H1 (cell line): Measurements from ENCODE around the gene ALS2CL. TPM values are rescaled to one million over a fixed set of nuclear protein-coding genes. Genes with fewer than 3 reads are reported as not detected.

Experiments
- CTCF ChIA-PET: fragments of 300-600 bp; sonication (Branson Sonifier 250); formaldehyde crosslinking; loops from one replicate; lab custom pipeline; 2021; ENCODE audit not compliant: partially characterized antibody; lab: Charles Lee
- POLR2A ChIA-PET: fragments of 300-600 bp; sonication (Branson Sonifier 250); formaldehyde crosslinking; loops from one replicate; lab custom pipeline; 2021; ENCODE audit warnings: inconsistent platforms; ENCODE audit not compliant: partially characterized antibody; lab: Charles Lee
- DNase-seq, 2 experiments: peaks; one replicate each; pipeline versions ENCODE4 v3.0.0 to v3.0.0-alpha.2; 2010 to 2022; ENCODE audit warnings: low spot score in 2 of 2, low read depth in 1 of 2, mixed read lengths in 1 of 2
- FAIRE-seq: peaks from 2 replicates; lab custom pipeline; 2011; peaks lifted over from hg19 to GRCh38; lab: Jason Lieb, UNC
- H2AFZ ChIP-seq: 2 replicates; pipeline ENCODE4 v1.8.1; 2012; ENCODE audit warnings: low read length, inconsistent platforms
- H2AK5ac ChIP-seq: 2 replicates; pipeline ENCODE4 v1.6.1; 2013; ENCODE audit warnings: low read depth, low read length
- H2BK120ac ChIP-seq: replicated peaks from 2 replicates; pipeline ENCODE3; 2013; ENCODE audit warnings: low read depth, low read length, inconsistent platforms
- H2BK12ac ChIP-seq: 2 replicates; pipeline ENCODE4 v1.6.1; 2013; ENCODE audit warnings: low read depth, low read length
- H2BK15ac ChIP-seq: 2 replicates; pipeline ENCODE4 v1.6.1; 2013; ENCODE audit warnings: low read length
- H2BK20ac ChIP-seq: 2 replicates; pipeline ENCODE4 v1.6.1; 2013; ENCODE audit warnings: low read length
- H2BK5ac ChIP-seq: 2 replicates; pipeline ENCODE4 v1.6.1; 2013; ENCODE audit warnings: low read depth, low read length
- H3K14ac ChIP-seq: 2 replicates; pipeline ENCODE4 v1.6.1; 2013; ENCODE audit warnings: inconsistent platforms; ENCODE audit not compliant: insufficient read length
- H3K18ac ChIP-seq: 2 replicates; pipeline ENCODE4 v1.6.1; 2013; ENCODE audit warnings: low read length; ENCODE audit errors: extremely low read depth
- H3K23ac ChIP-seq: 2 replicates; pipeline ENCODE4 v1.6.1; 2013; ENCODE audit warnings: inconsistent platforms; ENCODE audit not compliant: insufficient read length
- H3K23me2 ChIP-seq: 2 replicates; pipeline ENCODE4 v1.6.1; 2013; ENCODE audit warnings: low read depth, low read length
- H3K27ac ChIP-seq: 2 replicates; pipeline ENCODE4 v1.6.1; 2011; ENCODE audit warnings: low read depth, low read length, inconsistent platforms
- H3K27me3 ChIP-seq, 4 experiments: replicated peaks in 1 of 4; 1 replicate in 1 of 4; 2 replicates in 3 of 4; pipeline versions ENCODE4 v1.6.1 to v1.8.1; 2011 to 2013; ENCODE audit warnings: low read length in 3 of 4, mild to moderate bottlenecking in 3 of 4, inconsistent platforms in 2 of 4, mixed read lengths in 2 of 4, moderate library complexity in 1 of 4; ENCODE audit not compliant: control insufficient read depth in 3 of 4, insufficient read depth in 3 of 4; ENCODE audit errors: extremely low read depth in 1 of 4
- H3K36me3 ChIP-seq, 4 experiments: 2 replicates each; pipeline versions ENCODE4 v1.6.1 to v1.8.1; 2011 to 2013; ENCODE audit warnings: mild to moderate bottlenecking in 4 of 4, low read length in 3 of 4, moderate library complexity in 2 of 4, control low read depth in 1 of 4, inconsistent platforms in 1 of 4; ENCODE audit not compliant: insufficient read depth in 4 of 4, control insufficient read depth in 2 of 4
- H3K4ac ChIP-seq: replicated peaks from 2 replicates; pipeline ENCODE3; 2013; ENCODE audit warnings: low read length, low read depth, mixed read lengths, inconsistent platforms; ENCODE audit not compliant: insufficient read length
- H3K4me1 ChIP-seq, 4 experiments: replicated peaks in 1 of 4; 1 replicate in 1 of 4; 2 replicates in 3 of 4; pipeline versions ENCODE4 v1.6.1 to v1.8.1; 2011 to 2013; ENCODE audit warnings: low read length in 3 of 4, inconsistent platforms in 2 of 4, mixed read lengths in 1 of 4; ENCODE audit not compliant: insufficient read depth in 4 of 4, control insufficient read depth in 3 of 4
- H3K4me2 ChIP-seq, 2 experiments: 2 replicates each; pipeline versions ENCODE4 v1.6.1 to v1.8.1; 2011 to 2013; ENCODE audit warnings: low read depth in 2 of 2, low read length in 2 of 2, control low read depth in 1 of 2, inconsistent platforms in 1 of 2, mild to moderate bottlenecking in 1 of 2; ENCODE audit not compliant: insufficient read depth in 1 of 2
- H3K4me3 ChIP-seq, 4 experiments: fragments of 200-600, 300-600 bp in 1 of 4; sonication (generic), shearing (Covaris generic), sonication (Bioruptor Twin) in 1 of 4; 2 replicates each; pipeline versions ENCODE4 v1.5.1 to v1.8.1; 2011 to 2016; ENCODE audit warnings: low read length in 4 of 4, low read depth in 3 of 4, control low read depth in 2 of 4, inconsistent platforms in 2 of 4, mild to moderate bottlenecking in 2 of 4, mixed read lengths in 1 of 4, moderate library complexity in 1 of 4; ENCODE audit not compliant: insufficient read depth in 2 of 4; ENCODE audit errors: extremely low read depth in 1 of 4
- H3K56ac ChIP-seq: replicated peaks from 2 replicates; pipeline ENCODE3; 2013; ENCODE audit warnings: low read depth, mild to moderate bottlenecking, mixed read lengths, low read length, inconsistent platforms; ENCODE audit not compliant: insufficient read length
- H3K79me1 ChIP-seq: 2 replicates; pipeline ENCODE4 v1.6.1; 2013; ENCODE audit warnings: low read depth, low read length, control low read depth
- H3K79me2 ChIP-seq, 2 experiments: 2 replicates each; pipeline versions ENCODE4 v1.6.1 to v1.8.1; 2012 to 2013; ENCODE audit warnings: low read length in 2 of 2, mild to moderate bottlenecking in 2 of 2, inconsistent platforms in 1 of 2; ENCODE audit not compliant: insufficient read depth in 2 of 2, control insufficient read depth in 1 of 2
- H3K9ac ChIP-seq, 4 experiments: replicated peaks in 1 of 4; 1 replicate in 1 of 4; 2 replicates in 3 of 4; pipeline versions ENCODE4 v1.6.1 to v1.8.1; 2011 to 2013; ENCODE audit warnings: low read depth in 3 of 4, low read length in 3 of 4, control low read depth in 2 of 4, mild to moderate bottlenecking in 2 of 4, moderate library complexity in 2 of 4, inconsistent platforms in 1 of 4; ENCODE audit errors: extremely low read depth in 1 of 4
- H3K9me3 ChIP-seq, 2 experiments: 2 replicates each; pipeline versions ENCODE4 v1.6.1 to v1.8.1; 2012 to 2013; ENCODE audit warnings: mild to moderate bottlenecking in 2 of 2, moderate library complexity in 2 of 2, control low read depth in 1 of 2, inconsistent platforms in 1 of 2, low read depth in 1 of 2, low read length in 1 of 2, mixed read lengths in 1 of 2; ENCODE audit not compliant: insufficient read depth in 2 of 2
- H4K20me1 ChIP-seq, 2 experiments: replicated peaks in 1 of 2; 2 replicates each; pipeline versions ENCODE3 to v1.8.1; 2011 to 2013; ENCODE audit warnings: inconsistent platforms in 2 of 2, low read length in 2 of 2, mild to moderate bottlenecking in 1 of 2; ENCODE audit not compliant: insufficient read depth in 2 of 2, control insufficient read depth in 1 of 2
- H4K5ac ChIP-seq: 2 replicates; pipeline ENCODE4 v1.6.1; 2013; ENCODE audit warnings: low read length, low read depth, mixed read lengths, inconsistent platforms; ENCODE audit not compliant: insufficient read length
- H4K8ac ChIP-seq: 2 replicates; pipeline ENCODE4 v1.8.0; 2013; ENCODE audit warnings: mild to moderate bottlenecking, moderate library complexity, low read length, inconsistent platforms; ENCODE audit not compliant: insufficient read depth; ENCODE audit errors: extremely low read depth
- H4K91ac ChIP-seq: replicated peaks from 2 replicates; pipeline ENCODE3; 2013; ENCODE audit warnings: low read length, mixed read lengths, inconsistent platforms; ENCODE audit not compliant: insufficient read length
- ASH2L ChIP-seq: fragments of 200-600, 300-600 bp; sonication (generic); IDR thresholded peaks from one replicate; pipeline ENCODE4 v1.7.1; 2017; ENCODE audit warnings: low read length
- BRCA1 ChIP-seq: IDR thresholded peaks from 2 replicates; pipeline ENCODE4 v1.6.1; 2012; ENCODE audit warnings: low read depth, low read length, improper control_type of control experiment
- CEBPB ChIP-seq: IDR thresholded peaks from 2 replicates; pipeline ENCODE4 v1.6.1; 2012; ENCODE audit warnings: low read depth, low read length
- CHD2 ChIP-seq: IDR thresholded peaks from 2 replicates; pipeline ENCODE4 v1.6.1; 2012; ENCODE audit warnings: low read length, improper control_type of control experiment
- FOSL1 ChIP-seq: IDR thresholded peaks from 2 replicates; pipeline ENCODE4 v1.6.1; 2011; ENCODE audit warnings: mild to moderate bottlenecking, low read depth, low read length, moderate library complexity; ENCODE audit not compliant: insufficient read depth
- HDAC6 ChIP-seq: IDR thresholded peaks from one replicate; pipeline ENCODE4 v1.7.1; 2012; ENCODE audit warnings: low read depth, mild to moderate bottlenecking, inconsistent platforms, low read length, moderate library complexity
- SIN3A ChIP-seq, 2 experiments: IDR thresholded peaks in 1 of 2; conservative IDR thresholded peaks in 1 of 2; 2 replicates each; pipeline ENCODE4 v1.6.1; 2011 to 2012; ENCODE audit warnings: low read length in 2 of 2, improper control_type of control experiment in 1 of 2, low read depth in 1 of 2, mild to moderate bottlenecking in 1 of 2
- SRF ChIP-seq: IDR thresholded peaks from 2 replicates; pipeline ENCODE4 v1.6.1; 2011; ENCODE audit warnings: mild to moderate bottlenecking, low read depth, low read length, moderate library complexity
- TAF1 ChIP-seq: IDR thresholded peaks from 2 replicates; pipeline ENCODE4 v1.6.1; 2011; ENCODE audit warnings: mild to moderate bottlenecking, low read depth, low read length
- TAF7 ChIP-seq: optimal IDR thresholded peaks from 2 replicates; pipeline ENCODE3; 2011; ENCODE audit warnings: low read depth, mild to moderate bottlenecking, inconsistent platforms, low read length, moderate library complexity, borderline replicate concordance
- WGBS, 2 experiments: shearing (Covaris generic) in 1 of 2; methylation state at CpG; one replicate each; pipeline versions ENCODE4 v1.1.6 to v1.1.7; 2013 to 2015; ENCODE audit warnings: low lambda C conversion rate in 2 of 2, mixed read lengths in 2 of 2, inconsistent platforms in 1 of 2, low coverage in 1 of 2, missing lambda C conversion rate in 1 of 2; ENCODE audit not compliant: insufficient replicate concordance in 2 of 2, insufficient coverage in 1 of 2, insufficient read length in 1 of 2; ENCODE audit errors: extremely low coverage in 1 of 2, missing lambda C conversion rate in 1 of 2; 5-methylcytosine and 5-hydroxymethylcytosine counted together
- polyA plus RNA-seq, 7 experiments: library from polyadenylated mRNA; depleted of rRNA in 3 of 7; stranded (reverse) in 5 of 7; unstranded in 2 of 7; fragments of >200 nt in 5 of 7; fragments of 200-250 nt in 2 of 7; gene quantifications; 1 replicate in 5 of 7; 2 replicates in 1 of 7; 4 replicates in 1 of 7; pipeline versions ENCODE4 v1.2.1 to v1.2.3, GENCODE V29; 2011 to 2013; ENCODE audit warnings: missing spikeins in 2 of 7, mixed read lengths in 2 of 7
- total RNA-seq: library from RNA; stranded (reverse); fragmentation: NEBNext Ultra II Directional; extraction: Animal tissue kit (Norgen Biotek cat#: 25700); gene quantifications from 2 replicates; pipeline ENCODE4 v1.2.1, GENCODE V29; 2021
- TF ChIP-seq, protein P1 (sequence below), 3 experiments: IDR thresholded peaks; 1 replicate in 2 of 3; 2 replicates in 1 of 3; pipeline versions ENCODE4 v1.5.1 to v1.6.1; 2011; ENCODE audit warnings: low read length in 3 of 3, mild to moderate bottlenecking in 3 of 3, inconsistent platforms in 2 of 3, low read depth in 1 of 3, moderate library complexity in 1 of 3; ENCODE audit not compliant: insufficient read depth in 1 of 3; ENCODE audit errors: control extremely low read depth in 1 of 3

ALS2CL gene
- total and polyA plus RNA-seq, 2 of the 8 experiments (the other 6 are each of a cell fraction or from before 2014, with no cell fraction given) = 4.8 to 5.4 TPM

DNA sequence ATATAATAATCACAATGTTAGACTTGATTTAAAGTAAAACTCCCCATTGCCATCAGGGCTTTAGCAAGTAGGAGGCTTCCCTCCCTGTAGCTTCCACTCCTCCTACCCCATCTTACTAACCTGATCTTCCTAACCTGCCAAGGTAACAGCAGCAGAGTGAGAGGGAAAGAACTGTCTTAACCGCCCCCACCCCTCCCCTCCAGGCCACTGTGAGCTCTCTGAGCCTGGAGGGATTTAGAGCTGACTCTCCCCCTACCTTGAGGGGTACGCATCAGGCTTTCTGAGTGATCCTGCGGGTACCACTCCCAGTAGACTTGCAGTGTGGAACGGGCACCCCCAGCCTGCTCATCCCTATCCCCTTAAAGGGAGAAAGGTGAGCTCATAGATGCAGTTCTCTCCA is 35.6 kb upstream of the ALS2CL start:
- H3K56ac ChIP-seq = no peak overlapping the region
- CTCF ChIA-PET = interaction anchor here (0.6 to 1.8 kb wide), 5 partner anchors 12 to 269 kb away, joined by 3 to 22 read pairs (median 3); partner anchors contain the start of gene PRSS50

More for the DNA sequence above, 35.6 kb upstream of the ALS2CL start:
- FAIRE-seq (no peak), DNase-seq (peak in 1 of 2 experiments; percentile 43)
- no peak overlapping the region for H4K91ac ChIP-seq
- H3K79me2 ChIP-seq = no peaks in the 10 kb centered on the region
- H2BK5ac ChIP-seq = no peak overlapping the region
- no peak overlapping the region for H3K4me3 ChIP-seq
- H2BK12ac ChIP-seq = no peak overlapping the region
- H2BK20ac ChIP-seq = no peak overlapping the region
- no peak overlapping the region for H2AK5ac ChIP-seq
- TF ChIP-seq, protein P1, sequence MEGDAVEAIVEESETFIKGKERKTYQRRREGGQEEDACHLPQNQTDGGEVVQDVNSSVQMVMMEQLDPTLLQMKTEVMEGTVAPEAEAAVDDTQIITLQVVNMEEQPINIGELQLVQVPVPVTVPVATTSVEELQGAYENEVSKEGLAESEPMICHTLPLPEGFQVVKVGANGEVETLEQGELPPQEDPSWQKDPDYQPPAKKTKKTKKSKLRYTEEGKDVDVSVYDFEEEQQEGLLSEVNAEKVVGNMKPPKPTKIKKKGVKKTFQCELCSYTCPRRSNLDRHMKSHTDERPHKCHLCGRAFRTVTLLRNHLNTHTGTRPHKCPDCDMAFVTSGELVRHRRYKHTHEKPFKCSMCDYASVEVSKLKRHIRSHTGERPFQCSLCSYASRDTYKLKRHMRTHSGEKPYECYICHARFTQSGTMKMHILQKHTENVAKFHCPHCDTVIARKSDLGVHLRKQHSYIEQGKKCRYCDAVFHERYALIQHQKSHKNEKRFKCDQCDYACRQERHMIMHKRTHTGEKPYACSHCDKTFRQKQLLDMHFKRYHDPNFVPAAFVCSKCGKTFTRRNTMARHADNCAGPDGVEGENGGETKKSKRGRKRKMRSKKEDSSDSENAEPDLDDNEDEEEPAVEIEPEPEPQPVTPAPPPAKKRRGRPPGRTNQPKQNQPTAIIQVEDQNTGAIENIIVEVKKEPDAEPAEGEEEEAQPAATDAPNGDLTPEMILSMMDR (IDR thresholded peaks at IDR 0.05; ENCODE audit: control extremely low read depth in 1 of 3, insufficient read depth in 1 of 3, low read depth in 1 of 3, low read length in 3 of 3) = no peak
- no peak for TF ChIP-seq FOSL1
- TF ChIP-seq CHD2 = no peak
- no peak for TF ChIP-seq BRCA1
- TF ChIP-seq ASH2L = no peak
- no peak for TF ChIP-seq HDAC6
- no peak for TF ChIP-seq SIN3A (conservative IDR thresholded peaks at IDR 0.05 in 1 of 2, IDR thresholded peaks at IDR 0.05 in 1 of 2; ENCODE audit: low read depth in 1 of 2, low read length in 2 of 2)
- TF ChIP-seq SRF = no peak
- TF ChIP-seq CEBPB = no peak
- TF ChIP-seq TAF7 = no peak
- no peak for TF ChIP-seq TAF1
- H2BK15ac ChIP-seq = no peak overlapping the region
- no peaks in the 10 kb centered on the region for H3K79me1 ChIP-seq
- H3K9ac ChIP-seq = no peak overlapping the region
- H3K4me1 ChIP-seq = peaks cover 0 to 5% (median 0%) of the 10 kb centered on the region in 4 experiments; a peak in 2 of 7 replicates
- no peaks in the 10 kb centered on the region for H3K27me3 ChIP-seq
- no peak overlapping the region for H3K4me2 ChIP-seq
- peaks cover 0 to 1% of the 10 kb centered on the region in 2 experiments for H4K20me1 ChIP-seq
- no peak overlapping the region for H3K23ac ChIP-seq
- H4K5ac ChIP-seq = no peak overlapping the region
- 69% methylated on average over 4 of the region's 4 CpGs; no CpG with 5 or more reads in 1 of the 2 experiments for WGBS, 2 experiments
- no peaks in the 10 kb centered on the region for H3K23me2 ChIP-seq
- no peak overlapping the region for H2AFZ ChIP-seq
- no peak overlapping the region for H3K14ac ChIP-seq
- H3K36me3 ChIP-seq = no peaks in the 10 kb centered on the region
- H3K27ac ChIP-seq = no peak overlapping the region
- H3K9me3 ChIP-seq = no peaks in the 10 kb centered on the region
- H3K4ac ChIP-seq = no peak overlapping the region
- H3K18ac ChIP-seq = no peak overlapping the region
- POLR2A ChIA-PET = interaction anchor here (0.7 kb wide), 1 partner anchor 170 kb away, joined by 3 read pairs; no protein-coding TSS in a partner anchor
- no peak overlapping the region; the same call in 1 of the 2 replicates for H4K8ac ChIP-seq
- no peak overlapping the region for H2BK120ac ChIP-seq
